Epithelial cell of proximal tubule (primary cell): ENCODE data around the gene SIM2. TPM values are rescaled to one million over a fixed set of nuclear protein-coding genes. Genes with fewer than 3 reads are reported as not detected.

ENCODE experiments used
- DNase-seq: peaks from one replicate; pipeline ENCODE4 v3.0.0-alpha.2; 2011; ENCODE audit warnings: low read depth
- H3K4me3 ChIP-seq: 2 replicates; pipeline ENCODE4 v1.5.1; 2011; ENCODE audit warnings: low read depth, mild to moderate bottlenecking, low read length
- total RNA-seq: library from RNA; depleted of rRNA; stranded (reverse); fragments of >200 nt; gene quantifications from 2 replicates; pipeline ENCODE4 v1.2.3, GENCODE V29; 2015
- TF ChIP-seq, protein P1 (sequence below): conservative IDR thresholded peaks from 2 replicates; pipeline ENCODE4 v1.5.1; 2012; ENCODE audit warnings: low read depth, mild to moderate bottlenecking, low read length

Gene SIM2
- total RNA-seq, 1 donor from 2014 or later: 22.3 TPM

DNA sequence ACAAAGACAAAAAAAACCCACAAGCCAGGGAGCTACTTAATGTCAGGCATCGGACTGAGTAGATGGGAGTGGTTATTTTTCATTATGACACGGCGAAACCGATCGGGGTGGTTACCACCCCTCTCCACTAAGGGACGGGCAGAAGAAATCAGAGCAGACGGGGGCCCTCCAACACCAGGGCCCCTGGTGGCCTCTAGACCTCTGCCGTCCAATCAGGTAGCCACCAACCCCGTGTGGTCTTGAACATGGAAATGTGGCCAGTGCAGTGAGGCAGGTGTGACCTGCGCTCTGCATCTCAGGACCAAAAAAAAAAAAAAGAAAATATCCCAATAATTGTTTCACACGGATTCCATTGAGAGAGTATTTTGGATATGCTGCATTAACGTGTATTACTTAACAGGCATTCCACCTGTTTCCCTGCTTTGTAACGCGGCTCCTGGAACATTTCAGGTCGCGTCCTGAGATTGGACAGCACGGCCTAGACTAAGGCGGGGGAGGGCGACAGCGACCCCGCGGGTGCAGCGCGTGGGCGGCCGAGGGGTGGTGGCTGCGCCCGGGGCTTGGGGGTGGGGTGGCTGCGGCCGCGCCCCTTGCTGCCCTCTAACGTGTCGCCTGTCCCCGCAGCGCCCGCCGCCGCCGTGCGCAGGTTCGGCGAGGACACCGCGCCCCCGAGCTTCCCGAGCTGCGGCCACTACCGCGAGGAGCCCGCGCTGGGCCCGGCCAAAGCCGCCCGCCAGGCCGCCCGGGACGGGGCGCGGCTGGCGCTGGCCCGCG is 48.3 kb downstream of the SIM2 start:
- H3K4me3 ChIP-seq: peak overlapping the region; percentile 33

DNA sequence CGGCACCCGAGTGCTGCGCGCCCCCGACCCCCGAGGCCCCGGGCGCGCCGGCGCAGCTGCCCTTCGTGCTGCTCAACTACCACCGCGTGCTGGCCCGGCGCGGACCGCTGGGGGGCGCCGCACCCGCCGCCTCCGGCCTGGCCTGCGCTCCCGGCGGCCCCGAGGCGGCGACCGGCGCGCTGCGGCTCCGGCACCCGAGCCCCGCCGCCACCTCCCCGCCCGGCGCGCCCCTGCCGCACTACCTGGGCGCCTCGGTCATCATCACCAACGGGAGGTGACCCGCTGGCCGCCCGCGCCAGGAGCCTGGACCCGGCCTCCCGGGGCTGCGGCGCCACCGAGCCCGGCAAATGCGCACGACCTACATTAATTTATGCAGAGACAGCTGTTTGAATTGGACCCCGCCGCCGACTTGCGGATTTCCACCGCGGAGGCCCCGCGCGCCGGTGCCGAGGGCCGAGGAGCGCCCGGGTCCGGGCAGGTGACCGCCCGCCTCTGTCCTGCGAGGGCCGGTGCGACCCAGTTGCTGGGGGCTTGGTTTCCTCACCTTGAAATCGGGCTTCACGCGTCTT is 49.0 kb downstream of the SIM2 start:
- TF ChIP-seq, protein P1, sequence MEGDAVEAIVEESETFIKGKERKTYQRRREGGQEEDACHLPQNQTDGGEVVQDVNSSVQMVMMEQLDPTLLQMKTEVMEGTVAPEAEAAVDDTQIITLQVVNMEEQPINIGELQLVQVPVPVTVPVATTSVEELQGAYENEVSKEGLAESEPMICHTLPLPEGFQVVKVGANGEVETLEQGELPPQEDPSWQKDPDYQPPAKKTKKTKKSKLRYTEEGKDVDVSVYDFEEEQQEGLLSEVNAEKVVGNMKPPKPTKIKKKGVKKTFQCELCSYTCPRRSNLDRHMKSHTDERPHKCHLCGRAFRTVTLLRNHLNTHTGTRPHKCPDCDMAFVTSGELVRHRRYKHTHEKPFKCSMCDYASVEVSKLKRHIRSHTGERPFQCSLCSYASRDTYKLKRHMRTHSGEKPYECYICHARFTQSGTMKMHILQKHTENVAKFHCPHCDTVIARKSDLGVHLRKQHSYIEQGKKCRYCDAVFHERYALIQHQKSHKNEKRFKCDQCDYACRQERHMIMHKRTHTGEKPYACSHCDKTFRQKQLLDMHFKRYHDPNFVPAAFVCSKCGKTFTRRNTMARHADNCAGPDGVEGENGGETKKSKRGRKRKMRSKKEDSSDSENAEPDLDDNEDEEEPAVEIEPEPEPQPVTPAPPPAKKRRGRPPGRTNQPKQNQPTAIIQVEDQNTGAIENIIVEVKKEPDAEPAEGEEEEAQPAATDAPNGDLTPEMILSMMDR: no peak
- peak overlapping the region; percentile 42 for H3K4me3 ChIP-seq
- no peak for DNase-seq

More for the DNA sequence above, 48.3 kb downstream of the SIM2 start:
- DNase-seq: no peak
- TF ChIP-seq, protein P1: no peak

DNA sequence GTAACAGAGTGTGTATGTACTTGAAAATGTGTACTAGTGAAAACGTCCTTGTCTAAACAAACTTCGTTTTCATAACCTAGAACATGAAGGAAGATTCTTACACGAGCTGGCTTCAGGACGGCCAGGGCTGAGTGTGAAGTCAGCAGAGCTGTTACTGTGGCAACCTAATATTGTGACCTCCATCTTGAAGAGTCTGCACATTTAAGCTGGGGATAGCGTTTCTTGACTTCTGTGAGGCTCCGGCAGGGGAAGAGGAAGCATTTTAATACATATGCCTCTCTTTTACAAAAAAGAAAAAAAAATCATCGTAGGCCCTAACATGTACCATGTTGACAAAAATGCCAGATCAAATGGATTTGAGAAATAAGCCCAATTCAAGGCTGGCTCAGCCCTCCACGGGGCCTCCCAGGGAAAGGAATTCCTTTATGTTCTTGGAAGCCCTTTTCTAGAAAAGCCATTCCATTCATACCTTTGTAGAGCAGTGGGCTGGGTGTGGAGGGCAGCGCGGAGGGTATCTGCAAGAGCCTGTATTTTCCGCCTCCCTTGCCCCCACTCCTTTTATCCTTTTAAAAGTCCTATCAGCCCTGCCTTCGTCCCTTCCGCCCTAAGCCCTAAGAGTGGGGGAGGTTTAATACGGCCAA is 51.1 kb downstream of the SIM2 start:
- DNase-seq: no peak
- H3K4me3 ChIP-seq: no peak overlapping the region
- TF ChIP-seq, protein P1: no peak

DNA sequence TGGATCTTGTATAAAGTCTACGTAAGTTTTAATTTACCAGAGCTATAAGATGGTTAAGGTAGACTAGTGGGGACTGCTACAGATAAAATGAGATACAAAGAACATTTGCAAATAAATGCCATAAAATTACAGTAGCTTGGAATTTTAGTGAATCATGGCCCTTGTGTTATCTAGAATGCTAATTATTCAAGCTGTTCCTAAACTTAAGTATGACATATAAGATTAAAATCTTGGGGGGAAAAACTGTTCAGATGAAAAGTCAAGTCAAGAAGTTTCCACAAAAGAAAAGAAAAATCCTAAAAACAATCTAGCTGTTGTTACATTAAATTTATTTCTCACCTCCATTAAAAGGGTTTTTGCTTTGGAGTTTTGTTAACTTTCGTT is 51.7 kb downstream of the SIM2 start:
- DNase-seq: no peak
- TF ChIP-seq, protein P1: no peak
- H3K4me3 ChIP-seq: no peak overlapping the region

DNA sequence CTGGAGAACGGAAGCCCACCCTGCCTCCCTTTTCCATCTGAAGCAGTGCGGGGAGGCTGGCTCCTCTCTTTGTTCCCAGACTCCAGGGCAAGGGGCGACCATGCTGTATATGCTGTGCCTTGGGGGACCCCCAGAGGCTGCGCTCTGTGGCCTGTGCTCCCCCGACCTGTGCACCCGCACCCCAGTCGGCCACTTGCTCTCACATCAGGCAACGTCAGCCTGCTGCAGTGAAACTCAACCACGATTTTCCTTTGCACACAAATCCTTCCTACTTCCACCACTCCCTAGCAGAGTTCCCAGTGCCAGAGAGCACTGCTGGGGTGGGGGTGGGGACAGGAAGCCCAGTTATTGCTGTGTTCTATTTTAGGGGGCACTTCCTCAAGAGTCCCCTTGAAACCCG is 52.5 kb downstream of the SIM2 start:
- TF ChIP-seq, protein P1: no peak
- DNase-seq: no peak
- H3K4me3 ChIP-seq: no peak overlapping the region

DNA sequence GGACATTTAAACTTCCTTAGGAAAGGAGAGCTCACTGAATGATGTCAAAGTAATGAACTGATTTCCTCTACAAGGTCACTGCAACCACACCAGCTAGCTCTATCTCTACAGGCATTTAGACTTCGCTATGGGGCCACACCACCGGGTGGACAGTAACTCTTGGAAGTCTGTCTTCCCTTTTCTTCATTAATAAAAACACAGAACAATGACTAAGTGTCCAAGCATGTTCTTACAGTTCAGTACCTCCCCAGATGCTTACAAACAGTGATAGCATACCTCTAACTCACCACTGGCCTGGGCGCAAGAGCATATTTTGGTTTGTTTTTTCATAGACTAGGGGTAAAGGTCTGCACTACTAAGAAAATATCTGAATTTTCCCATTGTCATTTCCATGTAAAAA is 54.6 kb downstream of the SIM2 start:
- no peak overlapping the region for H3K4me3 ChIP-seq
- TF ChIP-seq, protein P1: no peak
- DNase-seq: peak; percentile 22
